GM12891 (cell line): ENCODE results near the gene HTR3C.

ENCODE experiments used
- POLR2A ChIP-seq: IDR thresholded peaks from 2 replicates; pipeline ENCODE4 v1.6.1; 2011; ENCODE audit warnings: low read depth, low read length, control low read depth
- TAF1 ChIP-seq: IDR thresholded peaks from 2 replicates; pipeline ENCODE4 v1.6.1; 2011; ENCODE audit warnings: low read depth, low read length, control low read depth

DNA sequence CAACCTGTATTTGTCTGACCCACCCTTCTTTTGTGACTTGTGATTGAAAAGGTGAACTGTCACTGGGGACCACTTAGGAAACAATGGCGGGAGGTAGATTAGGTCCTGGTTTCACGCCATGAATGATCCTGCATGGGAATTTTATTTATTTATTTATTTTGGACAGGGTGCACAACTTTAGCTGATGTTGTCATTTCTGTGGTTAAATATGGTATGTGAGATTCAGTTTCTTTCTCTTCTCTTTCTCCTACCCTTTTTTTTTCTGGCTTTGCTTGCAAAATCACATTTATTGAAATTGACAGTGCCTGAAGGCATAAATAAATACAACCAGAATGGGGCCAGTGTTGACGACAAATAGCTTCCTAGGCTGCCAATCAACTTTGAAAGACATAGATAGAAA lies 26.0 kb downstream of the HTR3C start:
- TF ChIP-seq POLR2A, result no peak
- no peak for TF ChIP-seq TAF1
